Mesothelial cell of epicardium (in vitro differentiated cells): ENCODE results near the gene SNED1. TPM values are rescaled to one million over a fixed set of nuclear protein-coding genes. Genes with fewer than 3 reads are reported as not detected.

Source experiments
- DNase-seq, 2 experiments: peaks; one replicate each; pipeline ENCODE4 v3.0.0; 2021; ENCODE audit warnings: low spot score in 2 of 2; ENCODE audit not compliant: unreplicated experiment in 2 of 2
- H3K27ac Mint-ChIP-seq: 2 replicates; pipeline ENCODE4 v1.8.0; 2021; ENCODE audit warnings: mixed read lengths
- H3K27me3 Mint-ChIP-seq: 2 replicates; pipeline ENCODE4 v1.8.0; 2021; ENCODE audit warnings: low read depth, mixed read lengths
- H3K36me3 Mint-ChIP-seq: 2 replicates; pipeline ENCODE4 v1.8.0; 2021; ENCODE audit warnings: mixed read lengths
- H3K4me1 Mint-ChIP-seq: 2 replicates; pipeline ENCODE4 v1.8.0; 2021; ENCODE audit warnings: mixed read lengths
- H3K4me3 Mint-ChIP-seq: 2 replicates; pipeline ENCODE4 v1.8.0; 2021; ENCODE audit warnings: mild to moderate bottlenecking, moderate library complexity, mixed read lengths
- H3K9me3 Mint-ChIP-seq: 2 replicates; pipeline ENCODE4 v1.8.0; 2021; ENCODE audit warnings: mixed read lengths
- total RNA-seq: library from RNA; stranded (reverse); gene quantifications from 3 replicates; pipeline ENCODE4 v1.2.1, GENCODE V29; 2021
- TF ChIP-seq, protein P1 (sequence below): fragments of 200-600 bp; sonication (generic); IDR thresholded peaks from one replicate; pipeline ENCODE4 v1.5.0; 2021; ENCODE audit warnings: antibody characterized with exemption; ENCODE audit not compliant: unreplicated experiment

The SNED1 gene
- total RNA-seq, 1 donor from 2014 or later, result 9.4 TPM

DNA sequence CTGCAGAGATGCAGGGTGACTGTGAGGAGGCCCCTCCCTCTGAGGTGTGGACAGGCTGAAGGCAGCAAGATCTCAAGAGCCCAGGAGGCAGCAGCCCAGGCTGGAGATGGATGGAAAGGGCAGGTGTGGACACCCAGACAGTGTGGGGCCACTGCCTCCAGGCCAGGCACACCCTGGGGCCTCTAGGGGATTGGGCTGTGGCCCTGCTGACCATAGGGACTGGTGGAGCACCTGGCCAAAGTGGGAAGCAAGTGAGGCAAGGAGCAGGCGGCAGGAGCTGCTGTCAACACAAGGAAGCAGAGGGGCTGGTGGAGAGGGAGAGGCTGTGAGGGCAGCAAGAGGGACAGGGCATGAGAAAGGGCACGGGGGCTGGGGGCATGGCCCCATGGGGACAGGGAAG is 10.8 kb downstream of the SNED1 start:
- H3K4me1 Mint-ChIP-seq, result peaks cover 16% of the 10 kb centered on the region
- no peaks in the 10 kb centered on the region for H3K27me3 Mint-ChIP-seq
- peaks cover 12% of the 10 kb centered on the region for H3K9me3 Mint-ChIP-seq
- no peak overlapping the region for H3K27ac Mint-ChIP-seq
- H3K4me3 Mint-ChIP-seq, result no peak overlapping the region
- peaks cover 5% of the 10 kb centered on the region for H3K36me3 Mint-ChIP-seq
- peak in 1 of 2 experiments; percentile 13 for DNase-seq
- TF ChIP-seq, protein P1, sequence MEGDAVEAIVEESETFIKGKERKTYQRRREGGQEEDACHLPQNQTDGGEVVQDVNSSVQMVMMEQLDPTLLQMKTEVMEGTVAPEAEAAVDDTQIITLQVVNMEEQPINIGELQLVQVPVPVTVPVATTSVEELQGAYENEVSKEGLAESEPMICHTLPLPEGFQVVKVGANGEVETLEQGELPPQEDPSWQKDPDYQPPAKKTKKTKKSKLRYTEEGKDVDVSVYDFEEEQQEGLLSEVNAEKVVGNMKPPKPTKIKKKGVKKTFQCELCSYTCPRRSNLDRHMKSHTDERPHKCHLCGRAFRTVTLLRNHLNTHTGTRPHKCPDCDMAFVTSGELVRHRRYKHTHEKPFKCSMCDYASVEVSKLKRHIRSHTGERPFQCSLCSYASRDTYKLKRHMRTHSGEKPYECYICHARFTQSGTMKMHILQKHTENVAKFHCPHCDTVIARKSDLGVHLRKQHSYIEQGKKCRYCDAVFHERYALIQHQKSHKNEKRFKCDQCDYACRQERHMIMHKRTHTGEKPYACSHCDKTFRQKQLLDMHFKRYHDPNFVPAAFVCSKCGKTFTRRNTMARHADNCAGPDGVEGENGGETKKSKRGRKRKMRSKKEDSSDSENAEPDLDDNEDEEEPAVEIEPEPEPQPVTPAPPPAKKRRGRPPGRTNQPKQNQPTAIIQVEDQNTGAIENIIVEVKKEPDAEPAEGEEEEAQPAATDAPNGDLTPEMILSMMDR, result no peak

DNA sequence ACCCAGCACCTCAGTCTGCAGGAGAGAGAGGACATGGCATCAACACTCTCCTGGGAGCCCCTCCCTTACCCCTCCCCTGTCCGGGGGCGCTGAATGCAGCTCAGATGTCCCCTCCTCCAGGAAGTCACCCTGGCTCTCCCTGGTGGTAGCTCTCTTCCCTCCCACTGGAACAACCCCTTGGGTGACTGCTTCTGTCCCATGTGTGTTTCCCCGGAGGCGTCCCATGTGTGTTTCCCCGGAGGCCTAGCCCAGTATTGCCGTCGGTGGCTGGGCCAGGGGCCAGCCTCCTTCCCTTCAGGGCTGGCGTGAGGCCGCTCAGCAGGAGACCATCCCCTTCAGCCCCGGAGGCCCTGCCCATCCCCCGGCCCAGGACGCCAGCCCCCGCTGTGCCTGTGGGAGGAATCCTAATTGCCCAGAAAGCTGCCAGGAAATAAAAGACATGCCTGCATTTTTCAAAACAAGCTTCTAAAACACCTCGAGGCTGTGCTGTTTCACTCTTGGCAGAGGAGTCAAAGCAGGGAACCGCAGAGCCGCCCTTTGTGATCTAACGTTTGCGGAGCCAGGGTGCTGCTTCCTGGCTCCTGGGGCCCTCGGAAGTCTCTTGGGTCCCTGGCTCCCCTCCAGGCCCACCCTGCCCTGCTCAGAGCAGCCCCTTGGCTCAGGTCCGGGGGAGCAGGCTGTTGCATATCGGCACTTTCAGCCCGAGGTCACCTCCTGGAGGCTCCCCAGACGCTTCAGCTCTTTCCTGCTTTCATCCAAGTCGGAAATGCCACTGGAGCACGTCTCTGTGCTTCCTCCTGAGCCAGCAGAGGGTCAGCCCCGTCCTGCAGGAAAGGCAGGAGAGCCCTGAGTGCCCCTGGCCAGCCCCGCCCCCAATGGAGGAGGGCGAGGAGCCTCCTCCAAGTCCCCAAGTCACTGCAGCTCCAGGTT is 11.4 kb downstream of the SNED1 start:
- TF ChIP-seq, protein P1, result no peak
- Mint-ChIP-seq H3K36me3 (peaks cover 5% of the 10 kb centered on the region), H3K27ac (peak overlapping the region; percentile 69), H3K4me1 (peaks cover 16% of the 10 kb centered on the region), H3K4me3 (peak overlapping the region; percentile 50), H3K9me3 (peaks cover 12% of the 10 kb centered on the region), H3K27me3 (no peaks in the 10 kb centered on the region)
- DNase-seq, result peak; percentile 34 to 69

DNA sequence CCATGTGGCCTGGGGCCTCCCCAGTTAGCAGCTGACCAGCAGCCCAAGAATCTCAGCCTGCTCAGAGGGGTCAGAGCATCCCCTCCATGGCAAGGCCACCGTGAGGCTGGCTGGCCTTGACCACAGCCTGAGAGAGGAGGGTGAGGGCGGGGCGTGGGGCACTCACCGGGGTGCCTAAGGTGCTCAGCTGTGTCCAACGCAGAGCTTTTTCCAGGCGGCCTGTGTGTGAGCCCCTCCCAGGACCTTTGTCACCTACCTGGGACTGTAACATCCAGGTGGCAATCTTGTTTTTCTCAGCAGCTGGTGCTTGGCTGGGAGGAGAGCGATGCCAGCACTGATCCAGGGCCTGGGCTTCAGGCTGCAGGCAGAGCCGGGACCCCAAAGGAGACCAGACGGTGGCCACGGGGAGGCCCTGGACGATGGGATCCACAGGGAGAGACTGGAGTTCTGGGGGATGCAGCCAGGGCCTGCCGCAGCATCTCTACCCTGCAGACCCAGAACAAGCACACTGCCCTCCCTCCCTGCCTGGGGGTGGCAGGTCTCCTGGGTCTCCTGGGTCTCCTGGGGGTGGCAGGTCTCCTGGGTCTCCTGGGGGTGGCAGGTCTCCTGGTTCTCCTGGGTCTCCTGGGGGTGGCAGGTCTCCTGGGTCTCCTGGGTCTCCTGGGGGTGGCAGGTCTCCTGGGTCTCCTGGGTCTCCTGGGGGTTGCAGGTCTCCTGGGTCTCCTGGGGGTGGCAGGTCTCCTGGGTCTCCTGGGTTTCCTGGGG is 12.3 kb downstream of the SNED1 start:
- peak in 1 of 2 experiments; percentile 37 for DNase-seq
- Mint-ChIP-seq H3K9me3 (peaks cover 7% of the 10 kb centered on the region), H3K27me3 (no peaks in the 10 kb centered on the region), H3K4me1 (peaks cover 16% of the 10 kb centered on the region), H3K36me3 (peaks cover 1% of the 10 kb centered on the region), H3K4me3 (no peak overlapping the region), H3K27ac (peak overlapping the region; percentile 69)
- TF ChIP-seq, protein P1, result no peak

DNA sequence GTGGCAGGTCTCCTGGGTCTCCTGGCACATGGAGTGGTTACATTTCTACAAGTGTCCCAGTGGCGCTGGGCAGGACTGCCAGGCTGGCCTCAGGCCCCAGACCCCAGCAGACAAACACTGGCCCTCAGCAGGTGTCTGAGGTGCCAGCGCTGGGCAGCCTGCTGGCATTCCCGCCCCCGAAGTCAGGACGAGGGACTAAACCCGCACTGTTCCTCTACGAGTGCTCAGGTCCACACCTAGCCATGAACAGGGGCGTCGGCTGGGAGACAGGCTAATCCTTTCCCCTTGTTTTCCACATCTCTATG is 12.8 kb downstream of the SNED1 start:
- no peaks in the 10 kb centered on the region for H3K27me3 Mint-ChIP-seq
- peaks cover 2% of the 10 kb centered on the region for H3K9me3 Mint-ChIP-seq
- peak in 1 of 2 experiments; percentile 12 for DNase-seq
- H3K27ac Mint-ChIP-seq, result no peak overlapping the region
- H3K4me3 Mint-ChIP-seq, result no peak overlapping the region
- no peaks in the 10 kb centered on the region for H3K36me3 Mint-ChIP-seq
- TF ChIP-seq, protein P1, result no peak
- H3K4me1 Mint-ChIP-seq, result peaks cover 16% of the 10 kb centered on the region

DNA sequence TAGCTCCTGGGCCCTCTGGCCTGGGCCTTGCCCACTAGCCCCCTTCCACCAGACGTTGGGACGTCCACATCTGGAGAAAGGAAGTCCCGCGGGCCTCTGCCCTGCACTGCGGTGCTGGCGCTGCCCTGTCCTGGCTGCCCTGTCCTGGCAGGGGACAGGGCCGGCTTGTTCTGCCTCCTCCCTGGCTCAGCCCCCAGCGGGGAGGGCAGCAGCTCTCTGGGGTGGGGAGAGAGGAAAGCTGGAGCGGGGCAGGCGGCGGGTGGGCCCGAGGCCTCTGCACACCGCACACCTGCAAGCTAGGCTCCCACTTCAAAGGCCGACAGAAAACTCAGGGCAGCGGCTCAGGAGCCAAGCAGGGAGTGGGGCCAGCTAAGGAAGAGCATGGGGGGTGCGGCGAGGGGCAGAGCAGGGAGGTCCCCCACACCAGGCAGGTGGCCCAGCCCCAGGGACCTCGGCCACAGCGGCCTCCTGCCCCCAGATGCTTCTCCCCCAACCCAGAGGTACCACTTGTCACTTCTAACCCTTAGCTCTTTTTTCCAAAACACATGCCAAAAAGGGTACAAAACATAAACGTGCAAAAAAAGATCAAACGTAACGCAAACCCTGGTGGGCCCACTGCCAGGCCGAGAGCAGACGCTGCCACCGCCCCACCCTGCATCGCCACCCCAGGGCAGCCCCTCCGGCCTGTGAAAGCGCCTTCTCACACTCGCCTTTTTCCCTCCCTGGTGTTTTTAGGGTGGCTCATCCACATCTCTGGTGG is 13.5 kb downstream of the SNED1 start:
- Mint-ChIP-seq H3K27me3 (no peaks in the 10 kb centered on the region), H3K27ac (no peak overlapping the region), H3K36me3 (no peaks in the 10 kb centered on the region), H3K4me1 (peaks cover 16% of the 10 kb centered on the region), H3K9me3 (no peaks in the 10 kb centered on the region), H3K4me3 (no peak overlapping the region)
- peak in 1 of 2 experiments; percentile 16 for DNase-seq
- TF ChIP-seq, protein P1, result no peak
